ENCODE results near the gene ACTBL2. TPM values are rescaled to one million over a fixed set of nuclear protein-coding genes. Genes with fewer than 3 reads are reported as not detected.

The ACTBL2 gene
- total RNA-seq, 1 experiment from 2014 or later, result not detected

- TF ChIP-seq, protein P1, sequence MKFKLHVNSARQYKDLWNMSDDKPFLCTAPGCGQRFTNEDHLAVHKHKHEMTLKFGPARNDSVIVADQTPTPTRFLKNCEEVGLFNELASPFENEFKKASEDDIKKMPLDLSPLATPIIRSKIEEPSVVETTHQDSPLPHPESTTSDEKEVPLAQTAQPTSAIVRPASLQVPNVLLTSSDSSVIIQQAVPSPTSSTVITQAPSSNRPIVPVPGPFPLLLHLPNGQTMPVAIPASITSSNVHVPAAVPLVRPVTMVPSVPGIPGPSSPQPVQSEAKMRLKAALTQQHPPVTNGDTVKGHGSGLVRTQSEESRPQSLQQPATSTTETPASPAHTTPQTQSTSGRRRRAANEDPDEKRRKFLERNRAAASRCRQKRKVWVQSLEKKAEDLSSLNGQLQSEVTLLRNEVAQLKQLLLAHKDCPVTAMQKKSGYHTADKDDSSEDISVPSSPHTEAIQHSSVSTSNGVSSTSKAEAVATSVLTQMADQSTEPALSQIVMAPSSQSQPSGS (CRISPR knock-in tag; IDR thresholded peaks at IDR 0.05; ENCODE audit: borderline replicate concordance, low read depth), result no peak
- TF ChIP-seq ATF1 (CRISPR knock-in tag; IDR thresholded peaks at IDR 0.05) (no peak), GTF2I (CRISPR knock-in tag; conservative IDR thresholded peaks at IDR 0.05) (no peak), ELF4 (CRISPR knock-in tag; IDR thresholded peaks at IDR 0.05; ENCODE audit: low read depth) (no peak)
- TF ChIP-seq, protein P2, sequence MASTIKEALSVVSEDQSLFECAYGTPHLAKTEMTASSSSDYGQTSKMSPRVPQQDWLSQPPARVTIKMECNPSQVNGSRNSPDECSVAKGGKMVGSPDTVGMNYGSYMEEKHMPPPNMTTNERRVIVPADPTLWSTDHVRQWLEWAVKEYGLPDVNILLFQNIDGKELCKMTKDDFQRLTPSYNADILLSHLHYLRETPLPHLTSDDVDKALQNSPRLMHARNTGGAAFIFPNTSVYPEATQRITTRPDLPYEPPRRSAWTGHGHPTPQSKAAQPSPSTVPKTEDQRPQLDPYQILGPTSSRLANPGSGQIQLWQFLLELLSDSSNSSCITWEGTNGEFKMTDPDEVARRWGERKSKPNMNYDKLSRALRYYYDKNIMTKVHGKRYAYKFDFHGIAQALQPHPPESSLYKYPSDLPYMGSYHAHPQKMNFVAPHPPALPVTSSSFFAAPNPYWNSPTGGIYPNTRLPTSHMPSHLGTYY (CRISPR knock-in tag; IDR thresholded peaks at IDR 0.05), result no peak
Observed at GRCh38 chr5:57470339-57470738, 12.3 kb downstream of the ACTBL2 start (continued).

- TF ChIP-seq PRRX2 (CRISPR knock-in tag; IDR thresholded peaks at IDR 0.05) (no peak), JAZF1 (CRISPR knock-in tag; IDR thresholded peaks at IDR 0.05) (no peak), SMAD4 (CRISPR knock-in tag; IDR thresholded peaks at IDR 0.05) (no peak), ZNF281 (CRISPR knock-in tag; IDR thresholded peaks at IDR 0.05) (no peak)
- Mint-ChIP-seq H3K4me3 (no peak overlapping the region), H3K27me3 (ENCODE audit: low read depth) (no peaks in the 10 kb centered on the region), H3K36me3 (peaks cover 3% of the 10 kb centered on the region), H3K9me3 (peaks cover 3% of the 10 kb centered on the region), H3K4me1 (no peaks in the 10 kb centered on the region), H3K27ac (no peak overlapping the region)
- CTCF ChIA-PET, result no interaction called here
- ATAC-seq (no peak), DNase-seq (ENCODE audit: low spot score) (no peak)
- POLR2A ChIA-PET, result no interaction called here
Observed at GRCh38 chr5:57468481-57469163, 14.0 kb downstream of the ACTBL2 start.

DNA sequence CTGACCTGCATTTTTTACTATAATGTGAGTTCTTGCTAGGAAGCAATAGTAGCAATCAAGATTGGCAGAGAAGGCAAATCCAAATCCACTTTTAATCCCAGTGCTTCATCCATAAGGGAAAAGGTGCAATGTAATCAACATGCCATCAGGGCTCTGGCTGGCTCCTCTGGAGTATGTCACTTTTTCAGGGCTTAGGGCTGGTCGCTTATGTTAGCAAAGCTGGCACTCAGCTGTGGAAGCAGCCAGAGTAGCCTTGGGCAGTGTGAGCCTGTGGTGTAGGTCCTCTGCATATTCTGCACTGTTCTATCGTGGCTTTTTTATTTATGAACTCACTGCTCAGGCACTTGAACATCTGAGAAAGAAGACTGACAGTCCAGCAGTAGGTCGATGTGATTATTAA is 16.1 kb downstream of the ACTBL2 start:
- no peak for ATAC-seq
- ChIA-PET CTCF (no interaction called here), POLR2A (no interaction called here)
- no peak overlapping the region for H3K27ac Mint-ChIP-seq
- peaks cover 3% of the 10 kb centered on the region for H3K9me3 Mint-ChIP-seq
- H3K36me3 Mint-ChIP-seq, result peaks cover 3% of the 10 kb centered on the region
- no peak for DNase-seq (ENCODE audit: low spot score)
- no peaks in the 10 kb centered on the region for H3K4me1 Mint-ChIP-seq
- no peaks in the 10 kb centered on the region for H3K27me3 Mint-ChIP-seq (ENCODE audit: low read depth)
- H3K4me3 Mint-ChIP-seq, result no peak overlapping the region
- TF ChIP-seq, protein P3, sequence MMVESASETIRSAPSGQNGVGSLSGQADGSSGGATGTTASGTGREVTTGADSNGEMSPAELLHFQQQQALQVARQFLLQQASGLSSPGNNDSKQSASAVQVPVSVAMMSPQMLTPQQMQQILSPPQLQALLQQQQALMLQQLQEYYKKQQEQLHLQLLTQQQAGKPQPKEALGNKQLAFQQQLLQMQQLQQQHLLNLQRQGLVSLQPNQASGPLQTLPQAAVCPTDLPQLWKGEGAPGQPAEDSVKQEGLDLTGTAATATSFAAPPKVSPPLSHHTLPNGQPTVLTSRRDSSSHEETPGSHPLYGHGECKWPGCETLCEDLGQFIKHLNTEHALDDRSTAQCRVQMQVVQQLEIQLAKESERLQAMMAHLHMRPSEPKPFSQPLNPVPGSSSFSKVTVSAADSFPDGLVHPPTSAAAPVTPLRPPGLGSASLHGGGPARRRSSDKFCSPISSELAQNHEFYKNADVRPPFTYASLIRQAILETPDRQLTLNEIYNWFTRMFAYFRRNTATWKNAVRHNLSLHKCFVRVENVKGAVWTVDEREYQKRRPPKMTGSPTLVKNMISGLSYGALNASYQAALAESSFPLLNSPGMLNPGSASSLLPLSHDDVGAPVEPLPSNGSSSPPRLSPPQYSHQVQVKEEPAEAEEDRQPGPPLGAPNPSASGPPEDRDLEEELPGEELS (CRISPR knock-in tag; IDR thresholded peaks at IDR 0.05), result no peak
- TF ChIP-seq, protein P4, sequence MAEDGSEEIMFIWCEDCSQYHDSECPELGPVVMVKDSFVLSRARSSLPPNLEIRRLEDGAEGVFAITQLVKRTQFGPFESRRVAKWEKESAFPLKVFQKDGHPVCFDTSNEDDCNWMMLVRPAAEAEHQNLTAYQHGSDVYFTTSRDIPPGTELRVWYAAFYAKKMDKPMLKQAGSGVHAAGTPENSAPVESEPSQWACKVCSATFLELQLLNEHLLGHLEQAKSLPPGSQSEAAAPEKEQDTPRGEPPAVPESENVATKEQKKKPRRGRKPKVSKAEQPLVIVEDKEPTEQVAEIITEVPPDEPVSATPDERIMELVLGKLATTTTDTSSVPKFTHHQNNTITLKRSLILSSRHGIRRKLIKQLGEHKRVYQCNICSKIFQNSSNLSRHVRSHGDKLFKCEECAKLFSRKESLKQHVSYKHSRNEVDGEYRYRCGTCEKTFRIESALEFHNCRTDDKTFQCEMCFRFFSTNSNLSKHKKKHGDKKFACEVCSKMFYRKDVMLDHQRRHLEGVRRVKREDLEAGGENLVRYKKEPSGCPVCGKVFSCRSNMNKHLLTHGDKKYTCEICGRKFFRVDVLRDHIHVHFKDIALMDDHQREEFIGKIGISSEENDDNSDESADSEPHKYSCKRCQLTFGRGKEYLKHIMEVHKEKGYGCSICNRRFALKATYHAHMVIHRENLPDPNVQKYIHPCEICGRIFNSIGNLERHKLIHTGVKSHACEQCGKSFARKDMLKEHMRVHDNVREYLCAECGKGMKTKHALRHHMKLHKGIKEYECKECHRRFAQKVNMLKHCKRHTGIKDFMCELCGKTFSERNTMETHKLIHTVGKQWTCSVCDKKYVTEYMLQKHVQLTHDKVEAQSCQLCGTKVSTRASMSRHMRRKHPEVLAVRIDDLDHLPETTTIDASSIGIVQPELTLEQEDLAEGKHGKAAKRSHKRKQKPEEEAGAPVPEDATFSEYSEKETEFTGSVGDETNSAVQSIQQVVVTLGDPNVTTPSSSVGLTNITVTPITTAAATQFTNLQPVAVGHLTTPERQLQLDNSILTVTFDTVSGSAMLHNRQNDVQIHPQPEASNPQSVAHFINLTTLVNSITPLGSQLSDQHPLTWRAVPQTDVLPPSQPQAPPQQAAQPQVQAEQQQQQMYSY (CRISPR knock-in tag; IDR thresholded peaks at IDR 0.05), result no peak
- no peak for TF ChIP-seq CREM (CRISPR knock-in tag; IDR thresholded peaks at IDR 0.05)
- no peak for TF ChIP-seq ATF3 (CRISPR knock-in tag; conservative IDR thresholded peaks at IDR 0.05)
- no peak for TF ChIP-seq ZNF512 (CRISPR knock-in tag; IDR thresholded peaks at IDR 0.05; ENCODE audit: borderline replicate concordance)
- no peak for TF ChIP-seq KAT7 (CRISPR knock-in tag; IDR thresholded peaks at IDR 0.05; ENCODE audit: borderline replicate concordance)
- no peak for TF ChIP-seq JUN (CRISPR knock-in tag; IDR thresholded peaks at IDR 0.05)
- TF ChIP-seq PRRX2 (CRISPR knock-in tag; IDR thresholded peaks at IDR 0.05), result no peak
- TF ChIP-seq TEAD4 (CRISPR knock-in tag; IDR thresholded peaks at IDR 0.05), result no peak
- no peak for TF ChIP-seq ZNF138 (CRISPR knock-in tag; conservative IDR thresholded peaks at IDR 0.05)
- no peak for TF ChIP-seq CBFB (CRISPR knock-in tag; IDR thresholded peaks at IDR 0.05; ENCODE audit: low read depth)

Measured in WTC11 (cell line).